IMR-90 (cell line): ENCODE results near the gene ANK2. TPM values are rescaled to one million over a fixed set of nuclear protein-coding genes. Genes with fewer than 3 reads are reported as not detected.

ENCODE experiments used
- ATAC-seq: fragments of 200-7000 bp; cut with Tn5 transposase; 2 replicates; pipeline ENCODE4 v1.9.1; 2020; ENCODE audit warnings: low read depth, mild to moderate bottlenecking, moderate library complexity
- BruUV-seq: library from RNA; stranded (reverse); fragments of 400-500 nt; replicated peaks from 2 replicates; lab custom pipeline; 2021; lab: Mats Ljungman, UMichigan
- CTCF ChIA-PET: fragments of 300-600 bp; formaldehyde crosslinking; extraction: SDS; loops from one replicate; lab custom pipeline; 2021; ENCODE audit warnings: antibody characterized with exemption; lab: Yijun Ruan, JAX
- POLR2A ChIA-PET: fragments of 300-600 bp; sonication (Branson Sonifier 250); formaldehyde crosslinking; loops from one replicate; lab custom pipeline; 2022; ENCODE audit warnings: antibody characterized with exemption; ENCODE audit not compliant: unreplicated experiment; lab: Charles Lee
- DNase-seq: peaks from one replicate; pipeline ENCODE4 v3.0.0; 2013
- H2AFZ ChIP-seq: replicated peaks from 2 replicates; pipeline ENCODE3; 2013; ENCODE audit warnings: low read length, mild to moderate bottlenecking; ENCODE audit not compliant: poor library complexity
- H2AK5ac ChIP-seq: 2 replicates; pipeline ENCODE4 v1.6.1; 2013; ENCODE audit warnings: low read depth, low read length, inconsistent platforms
- H2AK9ac ChIP-seq: replicated peaks from 2 replicates; pipeline ENCODE3; 2013; ENCODE audit warnings: mild to moderate bottlenecking, low read depth, low read length, moderate library complexity; ENCODE audit not compliant: poor library complexity
- H2BK120ac ChIP-seq: 2 replicates; pipeline ENCODE4 v1.6.1; 2013; ENCODE audit warnings: low read depth, low read length, inconsistent platforms
- H2BK15ac ChIP-seq: 3 replicates; pipeline ENCODE4 v1.6.1; 2013; ENCODE audit warnings: low read depth, low read length, inconsistent platforms
- H2BK20ac ChIP-seq: 2 replicates; pipeline ENCODE4 v1.6.1; 2013; ENCODE audit warnings: low read depth, mild to moderate bottlenecking, inconsistent platforms, low read length, moderate library complexity
- H2BK5ac ChIP-seq: 2 replicates; pipeline ENCODE4 v1.6.1; 2013; ENCODE audit warnings: mild to moderate bottlenecking, low read depth, low read length, inconsistent platforms; ENCODE audit not compliant: poor library complexity, severe bottlenecking
- H3K14ac ChIP-seq: replicated peaks from 2 replicates; pipeline ENCODE4 v1.6.1; 2013; ENCODE audit warnings: low read depth, low read length, inconsistent platforms
- H3K18ac ChIP-seq: 2 replicates; pipeline ENCODE4 v1.6.1; 2013; ENCODE audit warnings: low read depth, low read length, control low read depth
- H3K23ac ChIP-seq: 2 replicates; pipeline ENCODE4 v1.6.1; 2013; ENCODE audit warnings: low read depth, low read length, inconsistent platforms
- H3K27ac ChIP-seq: 2 replicates; pipeline ENCODE4 v1.5.1; 2013; ENCODE audit warnings: mild to moderate bottlenecking, control low read depth, low read length; ENCODE audit not compliant: insufficient read depth
- H3K27me3 ChIP-seq: 2 replicates; pipeline ENCODE4 v1.6.1; 2013; ENCODE audit warnings: low read length; ENCODE audit not compliant: control insufficient read depth, insufficient read depth
- H3K36me3 ChIP-seq: 2 replicates; pipeline ENCODE4 v1.6.1; 2013; ENCODE audit warnings: low read length, mixed read lengths; ENCODE audit not compliant: control insufficient read depth, insufficient read depth
- H3K4ac ChIP-seq: 2 replicates; pipeline ENCODE4 v1.6.1; 2013; ENCODE audit warnings: low read depth, low read length, inconsistent platforms
- H3K4me1 ChIP-seq: 2 replicates; pipeline ENCODE4 v1.6.1; 2013; ENCODE audit warnings: low read length, mixed read lengths; ENCODE audit not compliant: control insufficient read depth, insufficient read depth
- H3K4me2 ChIP-seq: 2 replicates; pipeline ENCODE4 v1.6.1; 2013; ENCODE audit warnings: low read depth, mild to moderate bottlenecking, control low read depth, low read length, moderate library complexity
- H3K4me3 ChIP-seq: 2 replicates; pipeline ENCODE4 v1.5.1; 2013; ENCODE audit warnings: low read depth, mild to moderate bottlenecking, control low read depth, low read length, moderate library complexity; ENCODE audit not compliant: insufficient read depth
- H3K56ac ChIP-seq: 2 replicates; pipeline ENCODE4 v1.6.1; 2013; ENCODE audit warnings: low read length, inconsistent platforms; ENCODE audit not compliant: insufficient read depth; ENCODE audit errors: extremely low read depth
- H3K79me1 ChIP-seq, 2 experiments: 2 replicates each; pipeline ENCODE4 v1.6.1; 2013; ENCODE audit warnings: low read length in 2 of 2, inconsistent platforms in 1 of 2, low read depth in 1 of 2
- H3K9ac ChIP-seq: 2 replicates; pipeline ENCODE4 v1.6.1; 2013; ENCODE audit warnings: low read depth, low read length, control low read depth
- H3K9me1 ChIP-seq: 2 replicates; pipeline ENCODE4 v1.6.1; 2013; ENCODE audit warnings: low read length, inconsistent platforms; ENCODE audit not compliant: insufficient read depth
- H3K9me3 ChIP-seq: 2 replicates; pipeline ENCODE4 v1.6.1; 2013; ENCODE audit warnings: low read length; ENCODE audit not compliant: control insufficient read depth, insufficient read depth
- H4K20me1 ChIP-seq: 2 replicates; pipeline ENCODE4 v1.6.1; 2013; ENCODE audit warnings: low read length, inconsistent platforms; ENCODE audit not compliant: insufficient read depth
- H4K5ac ChIP-seq: 2 replicates; pipeline ENCODE4 v1.6.1; 2013; ENCODE audit warnings: mild to moderate bottlenecking, low read depth, low read length, control low read depth
- H4K8ac ChIP-seq, 2 experiments: 2 replicates each; pipeline ENCODE4 v1.6.1; 2013; ENCODE audit warnings: low read depth in 2 of 2, low read length in 2 of 2, control low read depth in 1 of 2, inconsistent platforms in 1 of 2
- H4K91ac ChIP-seq: 2 replicates; pipeline ENCODE4 v1.6.1; 2013; ENCODE audit warnings: low read depth, low read length, inconsistent platforms; ENCODE audit not compliant: insufficient read depth
- BHLHE40 ChIP-seq: fragments of 150-350 bp; IDR thresholded peaks from 2 replicates; pipeline ENCODE4 v1.6.1; 2016; ENCODE audit warnings: mild to moderate bottlenecking, low read depth, low read length
- CEBPB ChIP-seq: IDR thresholded peaks from 2 replicates; pipeline ENCODE4 v1.6.1; 2012; ENCODE audit warnings: low read depth, low read length, improper control_type of control experiment
- CHD1 ChIP-seq: IDR thresholded peaks from 2 replicates; pipeline ENCODE4 v1.6.1; 2012; ENCODE audit warnings: low read depth, low read length, improper control_type of control experiment
- CTCF ChIP-seq: conservative IDR thresholded peaks from 2 replicates; pipeline ENCODE4 v1.5.1; 2012; ENCODE audit warnings: mild to moderate bottlenecking, low read depth, low read length, improper control_type of control experiment
- ELK1 ChIP-seq: fragments of 150-350 bp; IDR thresholded peaks from 2 replicates; pipeline ENCODE4 v1.6.1; 2016; ENCODE audit warnings: low read depth, mild to moderate bottlenecking, low read length, moderate library complexity, borderline replicate concordance
- FOS ChIP-seq: fragments of 150-350 bp; IDR thresholded peaks from 2 replicates; pipeline ENCODE4 v1.6.1; 2016; ENCODE audit warnings: low read depth, low read length
- MAFK ChIP-seq: IDR thresholded peaks from 2 replicates; pipeline ENCODE4 v1.6.1; 2012; ENCODE audit warnings: low read depth, low read length, improper control_type of control experiment
- MAZ ChIP-seq: IDR thresholded peaks from 2 replicates; pipeline ENCODE4 v1.6.1; 2012; ENCODE audit warnings: low read depth, mild to moderate bottlenecking, low read length, improper control_type of control experiment, moderate library complexity, borderline replicate concordance
- MXI1 ChIP-seq: IDR thresholded peaks from 2 replicates; pipeline ENCODE4 v1.6.1; 2012; ENCODE audit warnings: low read depth, mild to moderate bottlenecking, low read length, moderate library complexity, borderline replicate concordance
- POLR2A ChIP-seq: IDR thresholded peaks from 2 replicates; pipeline ENCODE4 v1.6.1; 2012; ENCODE audit warnings: mild to moderate bottlenecking, low read depth, low read length
- RAD21 ChIP-seq: IDR thresholded peaks from 2 replicates; pipeline ENCODE4 v1.6.1; 2012; ENCODE audit warnings: low read length, improper control_type of control experiment
- RCOR1 ChIP-seq: IDR thresholded peaks from 2 replicates; pipeline ENCODE4 v1.6.1; 2012; ENCODE audit warnings: mild to moderate bottlenecking, low read length, improper control_type of control experiment; ENCODE audit not compliant: insufficient replicate concordance
- RFX5 ChIP-seq: IDR thresholded peaks from 2 replicates; pipeline ENCODE4 v1.8.0; 2012; ENCODE audit warnings: low read depth, mild to moderate bottlenecking, low read length, moderate library complexity
- SMC3 ChIP-seq: fragments of 150-350 bp; IDR thresholded peaks from 2 replicates; pipeline ENCODE4 v1.6.1; 2016; ENCODE audit warnings: low read depth, mild to moderate bottlenecking, antibody characterized with exemption, low read length, moderate library complexity
- WGBS, 2 experiments: methylation state at CpG; one replicate each; pipeline versions ENCODE4 v1.1.5 to v1.1.7; 2013; ENCODE audit warnings: missing lambda C conversion rate in 2 of 2; ENCODE audit not compliant: insufficient read length in 1 of 2; ENCODE audit errors: extremely low coverage in 2 of 2; 5-methylcytosine and 5-hydroxymethylcytosine counted together
- dilution Hi-C: fragments of 300-500 bp; cut with HindIII; formaldehyde crosslinking; loops from one replicate; pipeline ENCODE4 v1.14.3; 2018; ENCODE audit warnings: low sequenced_read_pairs; ENCODE audit not compliant: unreplicated experiment
- in situ Hi-C: fragments of 300-500 bp; cut with MboI; formaldehyde crosslinking; loops from 3 replicates; pipeline ENCODE4 v1.14.3; 2019; ENCODE audit warnings: low sequenced_read_pairs, inconsistent platforms, mixed read lengths
- intact Hi-C: fragments of 100-400 bp; cut with micrococcal nuclease; formaldehyde crosslinking; loops from 2 replicates; pipeline ENCODE4 v1.10.0; 2022
- polyA plus RNA-seq, 3 experiments: library from polyadenylated mRNA; depleted of rRNA; stranded (reverse); fragments of >200 nt; gene quantifications; 2 replicates each; pipeline ENCODE4 v1.2.3, GENCODE V29; 2012; ENCODE audit warnings: low replicate concordance in 1 of 3
- total RNA-seq: library from RNA; depleted of rRNA; stranded (reverse); fragments of >200 nt; gene quantifications from 2 replicates; pipeline ENCODE4 v1.2.3, GENCODE V29; 2012
- TF ChIP-seq, protein P1 (sequence below): fragments of 150-350 bp; IDR thresholded peaks from 2 replicates; pipeline ENCODE4 v1.6.1; 2017; ENCODE audit warnings: mild to moderate bottlenecking, antibody characterized with exemption, low read length, low read depth

Gene ANK2
- total and polyA plus RNA-seq, 2 of the 4 experiments (the other 2 are of a cell fraction) = 0.82 to 6.6 TPM

DNA sequence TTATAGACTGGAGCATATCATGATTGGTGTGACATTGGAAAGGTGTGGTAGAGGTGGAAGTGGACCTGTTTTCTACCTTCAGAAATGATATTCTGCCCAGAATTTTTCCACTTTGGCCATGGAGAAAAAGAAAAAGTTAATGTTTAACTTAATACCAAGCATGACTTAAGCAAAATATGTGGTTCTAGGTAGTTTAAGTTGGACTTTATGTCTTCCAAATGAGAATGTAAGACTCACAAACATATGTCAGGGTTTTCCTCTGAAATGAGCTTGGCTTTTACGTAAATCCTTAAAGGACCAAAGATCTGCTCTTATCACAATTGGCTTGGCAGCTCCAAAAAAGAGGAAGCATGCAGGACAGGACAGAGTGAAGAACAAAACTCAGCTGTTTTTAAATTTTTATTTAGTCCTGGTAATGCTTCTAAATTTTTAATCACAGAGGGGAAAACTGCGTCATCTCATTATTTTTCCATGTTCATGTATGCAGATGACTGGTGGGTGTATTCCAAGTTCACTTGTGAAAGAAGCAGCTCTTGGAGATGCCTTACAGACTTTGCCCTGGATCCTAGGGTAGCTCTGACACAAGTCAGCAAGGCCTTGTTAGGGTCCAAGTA, 98.2 kb downstream of the ANK2 start:
- BruUV-seq = no TSS peak
- Histone ChIP-seq H4K91ac (no peak overlapping the region), H3K4me2 (no peak overlapping the region), H2BK15ac (no peak overlapping the region), H3K4ac (no peak overlapping the region), H2AFZ (no peak overlapping the region), H3K23ac (no peak overlapping the region), H3K9me1 (no peaks in the 10 kb centered on the region), H3K27ac (no peak overlapping the region), H3K14ac (no peak overlapping the region), H3K79me1 (no peaks in the 10 kb centered on the region), H4K8ac (no peak overlapping the region), H3K56ac (no peak overlapping the region), H4K20me1 (no peaks in the 10 kb centered on the region), H2BK5ac (no peak overlapping the region), H2BK20ac (no peak overlapping the region), H2AK9ac (no peak overlapping the region), H3K18ac (no peak overlapping the region), H3K4me3 (no peak overlapping the region), H3K36me3 (no peaks in the 10 kb centered on the region), H3K27me3 (no peaks in the 10 kb centered on the region), H3K9me3 (no peaks in the 10 kb centered on the region), H2BK120ac (no peak overlapping the region), H3K4me1 (no peaks in the 10 kb centered on the region), H3K9ac (no peak overlapping the region), H4K5ac (no peak overlapping the region), H2AK5ac (no peak overlapping the region)
- ChIA-PET POLR2A (no interaction called here), CTCF (interaction anchor here (0.5 kb wide), 1 partner anchor 33 kb away, joined by 3 read pairs; no protein-coding TSS in a partner anchor)
- no peak for ATAC-seq
- no peak for TF ChIP-seq RCOR1
- no peak for TF ChIP-seq POLR2A
- no peak for TF ChIP-seq CTCF
- TF ChIP-seq MXI1 = no peak
- TF ChIP-seq RAD21 = no peak
- no peak for TF ChIP-seq FOS
- no peak for TF ChIP-seq MAFK
- no peak for TF ChIP-seq CEBPB
- TF ChIP-seq ELK1 = no peak
- TF ChIP-seq RFX5 = no peak
- TF ChIP-seq MAZ = no peak
- TF ChIP-seq BHLHE40 = no peak
- TF ChIP-seq, protein P1, sequence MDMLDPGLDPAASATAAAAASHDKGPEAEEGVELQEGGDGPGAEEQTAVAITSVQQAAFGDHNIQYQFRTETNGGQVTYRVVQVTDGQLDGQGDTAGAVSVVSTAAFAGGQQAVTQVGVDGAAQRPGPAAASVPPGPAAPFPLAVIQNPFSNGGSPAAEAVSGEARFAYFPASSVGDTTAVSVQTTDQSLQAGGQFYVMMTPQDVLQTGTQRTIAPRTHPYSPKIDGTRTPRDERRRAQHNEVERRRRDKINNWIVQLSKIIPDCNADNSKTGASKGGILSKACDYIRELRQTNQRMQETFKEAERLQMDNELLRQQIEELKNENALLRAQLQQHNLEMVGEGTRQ = no peak
- TF ChIP-seq SMC3 = no peak
- no peak for TF ChIP-seq CHD1
- no peak for DNase-seq
- in situ Hi-C loops = no loop called here
- WGBS, 2 experiments = no CpG with 5 or more reads among the region's 2 CpGs
- dilution Hi-C loops = no loop called here
- intact Hi-C loops = no loop called here
